Kidney epithelial cell (primary cell): Measurements from ENCODE around the gene SOAT2. TPM values are rescaled to one million over a fixed set of nuclear protein-coding genes. Genes with fewer than 3 reads are reported as not detected.

ENCODE experiments used
- DNase-seq: peaks from one replicate; pipeline ENCODE4 v3.0.0-alpha.2; 2010; ENCODE audit warnings: low read depth
- H3K27me3 ChIP-seq: 2 replicates; pipeline ENCODE4 v1.6.0; 2011; ENCODE audit warnings: low read length; ENCODE audit not compliant: control insufficient read depth, insufficient read depth
- H3K36me3 ChIP-seq: 2 replicates; pipeline ENCODE4 v1.5.1; 2011; ENCODE audit warnings: low read length; ENCODE audit not compliant: control insufficient read depth, insufficient read depth
- H3K4me3 ChIP-seq: 2 replicates; pipeline ENCODE4 v1.5.1; 2011; ENCODE audit warnings: low read depth, mild to moderate bottlenecking, control low read depth, low read length
- CTCF ChIP-seq: IDR thresholded peaks from 2 replicates; pipeline ENCODE4 v1.5.1; 2011; ENCODE audit warnings: mild to moderate bottlenecking, moderate library complexity, low read length, control low read depth, inconsistent platforms; ENCODE audit not compliant: insufficient read depth, poor library complexity, severe bottlenecking
- total RNA-seq: library from RNA; depleted of rRNA; stranded (reverse); fragments of >200 nt; gene quantifications from 2 replicates; pipeline ENCODE4 v1.2.3, GENCODE V29; 2015

Gene SOAT2
- total RNA-seq, 1 donor from 2014 or later, result not detected

DNA sequence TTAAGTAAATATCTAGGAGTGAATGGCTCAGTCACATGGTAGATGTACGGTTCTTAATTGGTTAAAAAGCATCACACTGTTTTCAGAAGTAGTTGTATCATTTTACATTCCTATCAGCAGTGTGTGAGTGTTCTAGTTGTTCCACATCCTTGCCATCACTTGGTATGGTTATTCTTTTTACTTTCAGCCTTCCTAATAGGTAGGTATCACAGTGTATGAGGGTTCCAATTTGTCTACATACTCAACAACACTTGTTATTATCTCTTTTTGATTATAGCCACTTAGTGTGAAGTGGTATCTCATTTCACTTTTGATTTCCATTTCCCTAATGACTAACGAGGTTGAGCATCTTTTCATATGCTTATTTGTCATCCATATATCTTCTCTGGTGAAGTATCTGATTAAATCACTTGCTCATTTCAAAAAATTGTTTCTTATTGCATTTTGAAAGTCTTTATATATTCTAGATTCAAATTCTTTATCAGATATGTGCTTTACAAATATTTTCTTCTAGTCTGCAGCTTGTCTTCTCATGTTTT, 20.6 kb upstream of the SOAT2 start:
- Histone ChIP-seq H3K27me3 (no peaks in the 10 kb centered on the region), H3K36me3 (no peaks in the 10 kb centered on the region), H3K4me3 (no peak overlapping the region)
- no peak for DNase-seq
- no peak for TF ChIP-seq CTCF

GRCh38 chr12:53086361-53086760, 16.9 kb upstream of the SOAT2 start:
- H3K36me3 ChIP-seq, result no peaks in the 10 kb centered on the region
- DNase-seq, result no peak
- H3K4me3 ChIP-seq, result no peak overlapping the region
- no peak for TF ChIP-seq CTCF
- no peaks in the 10 kb centered on the region for H3K27me3 ChIP-seq

DNA sequence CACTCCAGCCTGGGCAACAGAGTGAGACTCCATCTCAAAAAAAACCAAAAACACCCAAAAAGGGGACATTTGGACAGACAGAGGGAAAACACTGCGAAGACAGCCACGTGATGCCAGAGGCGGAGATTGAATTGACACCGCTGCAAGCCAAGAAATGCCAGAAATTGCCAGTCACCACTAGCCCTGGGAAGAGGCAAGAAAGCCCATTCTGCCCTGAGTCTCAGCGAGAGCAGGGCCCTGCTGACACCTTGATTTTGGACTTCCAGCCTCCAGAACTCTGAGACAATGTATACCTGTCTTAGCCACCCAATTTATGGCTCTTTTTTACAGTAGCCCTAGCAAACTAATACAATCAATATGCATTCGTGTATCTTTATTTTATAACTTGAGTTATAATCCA, 13.2 kb upstream of the SOAT2 start:
- TF ChIP-seq CTCF, result no peak
- H3K4me3 ChIP-seq, result no peak overlapping the region
- no peaks in the 10 kb centered on the region for H3K36me3 ChIP-seq
- no peaks in the 10 kb centered on the region for H3K27me3 ChIP-seq
- DNase-seq, result no peak

- H3K36me3 ChIP-seq, result no peaks in the 10 kb centered on the region
- DNase-seq, result no peak
- TF ChIP-seq CTCF, result no peak
- H3K4me3 ChIP-seq, result no peak overlapping the region
- no peaks in the 10 kb centered on the region for H3K27me3 ChIP-seq
Measured at GRCh38 chr12:53090554-53090953, 12.7 kb upstream of the SOAT2 start.

DNA sequence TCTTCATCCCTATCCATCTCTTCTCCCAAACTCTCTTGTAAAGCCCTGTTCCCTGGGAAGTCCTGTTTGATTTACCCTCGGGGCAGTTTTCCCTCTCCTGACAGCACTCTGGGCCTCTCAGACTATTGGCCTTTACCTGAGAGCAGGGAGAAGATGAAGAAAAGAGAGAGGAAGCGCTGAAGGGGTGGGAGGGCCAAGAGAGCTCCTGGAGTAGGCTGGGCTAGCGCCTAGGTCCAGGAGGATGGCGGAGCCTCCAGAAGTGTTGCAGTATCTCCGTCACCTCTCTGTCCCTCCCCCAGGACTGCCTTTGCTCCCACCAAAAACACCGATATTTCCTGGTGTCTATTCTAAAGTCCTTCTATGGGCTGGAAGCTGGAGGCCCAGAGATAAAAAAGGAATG, 11.5 kb upstream of the SOAT2 start:
- TF ChIP-seq CTCF, result no peak
- no peak for DNase-seq
- Histone ChIP-seq H3K36me3 (no peaks in the 10 kb centered on the region), H3K27me3 (no peaks in the 10 kb centered on the region), H3K4me3 (no peak overlapping the region)

DNA sequence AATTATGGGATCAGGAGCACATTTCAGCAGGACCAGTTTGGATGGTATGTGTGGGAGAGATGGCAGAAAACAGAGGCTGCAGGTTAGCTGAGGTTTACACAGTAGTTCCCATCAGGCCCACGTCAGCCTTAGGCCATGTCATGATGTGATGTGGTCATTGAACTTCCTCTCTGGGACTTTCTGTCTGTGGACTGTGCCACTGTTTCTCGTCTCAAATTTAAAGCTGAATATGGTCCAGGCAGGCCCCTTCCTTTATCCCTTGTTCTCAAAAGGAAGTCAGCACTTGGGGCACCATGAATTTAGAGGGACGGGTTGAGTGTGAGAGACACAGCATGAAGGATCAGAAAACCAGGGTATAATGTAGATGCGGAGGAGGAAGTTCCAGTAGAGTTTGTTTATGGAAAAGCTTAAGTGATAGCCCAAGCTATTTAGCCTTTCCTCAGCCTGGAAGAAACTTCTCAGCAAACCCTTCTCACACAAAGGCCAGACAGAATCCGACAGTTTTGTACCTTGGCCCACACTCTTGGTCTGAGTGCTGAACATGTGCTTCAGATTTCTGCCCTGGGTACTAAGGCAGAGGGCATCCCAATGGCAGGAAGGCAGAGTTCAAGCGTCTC, 9.4 kb upstream of the SOAT2 start:
- TF ChIP-seq CTCF, result no peak
- H3K4me3 ChIP-seq, result no peak overlapping the region
- no peaks in the 10 kb centered on the region for H3K27me3 ChIP-seq
- DNase-seq, result no peak
- no peaks in the 10 kb centered on the region for H3K36me3 ChIP-seq
